K562 (cell line): Measurements from ENCODE around the gene METAP1D. TPM values are rescaled to one million over a fixed set of nuclear protein-coding genes. Genes with fewer than 3 reads are reported as not detected.

Experiments used
- ARHGAP35 ChIP-seq: fragments of 450-650 bp; IDR thresholded peaks from 2 replicates; pipeline ENCODE4 v1.6.1; 2018; ENCODE audit not compliant: partially characterized antibody
- ATF1 ChIP-seq, 2 experiments: fragments of 450-650 bp in 1 of 2; IDR thresholded peaks; 2 replicates each; pipeline ENCODE4 v1.6.1; 2016; ENCODE audit warnings: missing compliant biosample characterization in 1 of 2, missing genetic modification characterization in 1 of 2
- BCOR ChIP-seq: fragments of 450-650 bp; IDR thresholded peaks from 2 replicates; pipeline ENCODE4 v1.6.1; 2016
- CREB1 ChIP-seq, 2 experiments: sonication (generic) in 1 of 2; formaldehyde crosslinking in 1 of 2; IDR thresholded peaks; 2 replicates each; pipeline versions ENCODE4 v1.6.1 to v1.8.0; 2012 to 2022; ENCODE audit warnings: inconsistent platforms in 1 of 2, mild to moderate bottlenecking in 1 of 2, missing genetic modification reagents in 1 of 2, moderate library complexity in 1 of 2
- CREBBP ChIP-seq: IDR thresholded peaks from one replicate; pipeline ENCODE4 v1.6.1; 2012; ENCODE audit warnings: low read depth, mild to moderate bottlenecking, control low read depth, inconsistent platforms, low read length
- DMBX1 ChIP-seq: fragments of 250-450 bp; sonication (Bioruptor Pico); IDR thresholded peaks from 2 replicates; pipeline ENCODE4 v1.8.0; 2022; ENCODE audit warnings: inconsistent platforms, mild to moderate bottlenecking, moderate library complexity, borderline replicate concordance
- FOXA3 ChIP-seq, 2 experiments: fragments of 450-650 bp in 1 of 2; sonication (generic) in 1 of 2; formaldehyde crosslinking; IDR thresholded peaks in 1 of 2; conservative IDR thresholded peaks in 1 of 2; 2 replicates each; pipeline versions ENCODE4 v1.4.0 to v1.8.0; 2020 to 2022; ENCODE audit warnings: mild to moderate bottlenecking in 2 of 2, missing genetic modification reagents in 1 of 2
- GATAD2A ChIP-seq: fragments of 450-650 bp; IDR thresholded peaks from 2 replicates; pipeline ENCODE4 v1.6.1; 2017
- HDAC2 ChIP-seq: fragments of 450-650 bp; IDR thresholded peaks from 2 replicates; pipeline ENCODE4 v1.6.1; 2016; ENCODE audit warnings: mild to moderate bottlenecking
- JUND ChIP-seq, 2 experiments: IDR thresholded peaks; 2 replicates in 1 of 2; 3 replicates in 1 of 2; pipeline ENCODE4 v1.6.1; 2011; ENCODE audit warnings: borderline replicate concordance in 2 of 2, low read depth in 2 of 2, low read length in 2 of 2, improper control_type of control experiment in 1 of 2, missing biosample characterization in 1 of 2, missing genetic modification characterization in 1 of 2, missing genetic modification reagents in 1 of 2
- PCBP2 ChIP-seq: fragments of 200-400 bp; formaldehyde crosslinking; IDR thresholded peaks from 2 replicates; pipeline ENCODE4 v1.6.1; 2018; ENCODE audit warnings: low read length, low read depth, mild to moderate bottlenecking, moderate library complexity; ENCODE audit not compliant: poor library complexity, severe bottlenecking
- PHF20 ChIP-seq: fragments of 450-650 bp; IDR thresholded peaks from 2 replicates; pipeline ENCODE4 v1.6.1; 2018; ENCODE audit not compliant: partially characterized antibody
- RBM22 ChIP-seq: fragments of 200-400 bp; formaldehyde crosslinking; IDR thresholded peaks from 2 replicates; pipeline ENCODE4 v1.6.1; 2018; ENCODE audit warnings: low read length, low read depth; ENCODE audit not compliant: poor library complexity, severe bottlenecking
- SIN3B ChIP-seq: fragments of 450-650 bp; IDR thresholded peaks from 2 replicates; pipeline ENCODE4 v1.6.1; 2017; ENCODE audit warnings: low read depth, mild to moderate bottlenecking, moderate library complexity
- TGIF2 ChIP-seq: sonication (generic); formaldehyde crosslinking; IDR thresholded peaks from 2 replicates; pipeline ENCODE4 v1.8.1; 2022; ENCODE audit warnings: mild to moderate bottlenecking, missing genetic modification reagents, moderate library complexity
- ZBTB1 ChIP-seq: sonication (generic); formaldehyde crosslinking; IDR thresholded peaks from 2 replicates; pipeline ENCODE4 v1.8.1; 2023; ENCODE audit warnings: missing genetic modification reagents, low read depth, mild to moderate bottlenecking, borderline replicate concordance
- ZFP1 ChIP-seq: fragments of 450-650 bp; formaldehyde crosslinking; IDR thresholded peaks from 2 replicates; pipeline ENCODE4 v1.4.0; 2020; ENCODE audit warnings: mild to moderate bottlenecking, mixed read lengths
- ZNF124 ChIP-seq: sonication (generic); formaldehyde crosslinking; IDR thresholded peaks from 2 replicates; pipeline ENCODE4 v1.8.1; 2022; ENCODE audit warnings: missing genetic modification reagents
- ZNF175 ChIP-seq: fragments of 200-800 bp; sonication (Bioruptor generic); IDR thresholded peaks from 2 replicates; pipeline ENCODE4 v1.6.1; 2016; ENCODE audit warnings: low read depth, mild to moderate bottlenecking, missing genetic modification characterization, missing compliant biosample characterization
- ZNF3 ChIP-seq: fragments of 250-450 bp; sonication (Bioruptor Pico); IDR thresholded peaks from 2 replicates; pipeline ENCODE4 v1.5.0; 2021; ENCODE audit warnings: mild to moderate bottlenecking, moderate library complexity
- polyA plus RNA-seq, 8 experiments: library from polyadenylated mRNA; depleted of rRNA in 4 of 8; stranded (reverse) in 5 of 8; unstranded in 3 of 8; fragments of >200 nt; fragmentation: Nextera tagmentation in 2 of 8; fragmentation: Illumina TruSeq in 1 of 8; extraction: Ambion mirVana in 2 of 8; extraction: Trizol in 1 of 8; gene quantifications; 2 replicates each; pipeline versions ENCODE4 v1.2.1 to v1.2.3, GENCODE V29; 2011 to 2014; ENCODE audit warnings: inconsistent platforms in 1 of 8, missing spikeins in 1 of 8
- total RNA-seq, 7 experiments: library from RNA; depleted of rRNA in 6 of 7; stranded (reverse); fragments of >200 nt in 6 of 7; fragmentation: Illumina TruSeq in 2 of 7; extraction: Trizol in 2 of 7; gene quantifications; 2 replicates each; pipeline versions ENCODE4 v1.2.1 to v1.2.3, GENCODE V29; 2011 to 2021; ENCODE audit warnings: low replicate concordance in 1 of 7
- TF ChIP-seq, protein P1 (sequence below): sonication (generic); formaldehyde crosslinking; IDR thresholded peaks from 2 replicates; pipeline ENCODE4 v1.8.0; 2022; ENCODE audit warnings: missing genetic modification reagents, mild to moderate bottlenecking, moderate library complexity, borderline replicate concordance
- TF ChIP-seq, protein P2 (sequence below): fragments of 200-400 bp; formaldehyde crosslinking; IDR thresholded peaks from 2 replicates; pipeline ENCODE4 v1.6.1; 2017; ENCODE audit warnings: mild to moderate bottlenecking, low read depth, low read length, moderate library complexity
- TF ChIP-seq, protein P3 (sequence below): fragments of 250-450 bp; sonication (Bioruptor Pico); IDR thresholded peaks from 2 replicates; pipeline ENCODE4 v1.6.1; 2021; ENCODE audit warnings: mild to moderate bottlenecking

Gene METAP1D
- total and polyA plus RNA-seq, 9 of the 15 experiments (the other 6 are each of a cell fraction or from before 2014, with no cell fraction given), result 8.0 to 23.4 (median 15.7) TPM

DNA sequence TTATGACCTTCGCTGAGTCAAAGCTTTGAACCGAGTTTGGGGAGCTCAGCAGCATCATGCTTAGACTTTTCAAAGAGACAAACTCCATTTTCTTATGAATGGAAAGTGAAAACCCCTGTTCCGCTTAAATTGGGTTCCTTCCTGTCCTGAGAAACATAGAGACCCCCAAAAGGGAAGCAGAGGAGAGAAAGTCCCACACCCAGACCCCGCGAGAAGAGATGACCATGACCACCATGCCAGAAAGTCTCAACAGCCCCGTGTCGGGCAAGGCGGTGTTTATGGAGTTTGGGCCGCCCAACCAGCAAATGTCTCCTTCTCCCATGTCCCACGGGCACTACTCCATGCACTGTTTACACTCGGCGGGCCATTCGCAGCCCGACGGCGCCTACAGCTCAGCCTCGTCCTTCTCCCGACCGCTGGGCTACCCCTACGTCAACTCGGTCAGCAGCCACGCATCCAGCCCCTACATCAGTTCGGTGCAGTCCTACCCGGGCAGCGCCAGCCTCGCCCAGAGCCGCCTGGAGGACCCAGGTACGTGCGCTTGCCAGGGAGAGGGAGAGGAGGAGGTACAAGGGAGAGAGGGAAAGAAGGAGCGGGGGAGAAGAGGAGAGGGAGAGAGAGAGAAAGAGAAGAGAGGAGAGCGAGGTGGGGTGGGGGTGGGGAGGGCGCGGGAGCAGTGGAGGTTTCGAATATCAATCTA, 85.9 kb downstream of the METAP1D start, which contains the start of gene DLX1 (continued):
- TF ChIP-seq JUND (IDR thresholded peaks at IDR 0.05; ENCODE audit: borderline replicate concordance, low read depth, low read length), result no peak
- no peak; the same call in 2 of the 3 replicates for TF ChIP-seq JUND (tag; IDR thresholded peaks at IDR 0.05; ENCODE audit: borderline replicate concordance, low read depth, low read length)
- no peak; the same call in none of the 2 replicates for TF ChIP-seq HDAC2
- no peak for TF ChIP-seq SIN3B
- no peak for TF ChIP-seq ATF1 (CRISPR knock-in tag; IDR thresholded peaks at IDR 0.05)
- 0 out of 2 replicates have a peak, but pooled peaks have one; percentile 46 for TF ChIP-seq ATF1 (tag; IDR thresholded peaks at IDR 0.05)
- TF ChIP-seq, protein P1, sequence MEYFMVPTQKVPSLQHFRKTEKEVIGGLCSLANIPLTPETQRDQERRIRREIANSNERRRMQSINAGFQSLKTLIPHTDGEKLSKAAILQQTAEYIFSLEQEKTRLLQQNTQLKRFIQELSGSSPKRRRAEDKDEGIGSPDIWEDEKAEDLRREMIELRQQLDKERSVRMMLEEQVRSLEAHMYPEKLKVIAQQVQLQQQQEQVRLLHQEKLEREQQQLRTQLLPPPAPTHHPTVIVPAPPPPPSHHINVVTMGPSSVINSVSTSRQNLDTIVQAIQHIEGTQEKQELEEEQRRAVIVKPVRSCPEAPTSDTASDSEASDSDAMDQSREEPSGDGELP, result 0 out of 2 replicates have a peak, but pooled peaks have one; percentile 8
- TF ChIP-seq CREBBP, result no peak
- no peak for TF ChIP-seq DMBX1 (CRISPR knock-in tag)
- TF ChIP-seq ZNF175 (CRISPR knock-in tag), result no peak; the same call in 1 of the 2 replicates
- TF ChIP-seq ARHGAP35, result peak; percentile 58
- TF ChIP-seq TGIF2, result no peak
- TF ChIP-seq ZNF124 (CRISPR knock-in tag), result no peak
- peak; percentile 66 for TF ChIP-seq PHF20
- TF ChIP-seq, protein P2, sequence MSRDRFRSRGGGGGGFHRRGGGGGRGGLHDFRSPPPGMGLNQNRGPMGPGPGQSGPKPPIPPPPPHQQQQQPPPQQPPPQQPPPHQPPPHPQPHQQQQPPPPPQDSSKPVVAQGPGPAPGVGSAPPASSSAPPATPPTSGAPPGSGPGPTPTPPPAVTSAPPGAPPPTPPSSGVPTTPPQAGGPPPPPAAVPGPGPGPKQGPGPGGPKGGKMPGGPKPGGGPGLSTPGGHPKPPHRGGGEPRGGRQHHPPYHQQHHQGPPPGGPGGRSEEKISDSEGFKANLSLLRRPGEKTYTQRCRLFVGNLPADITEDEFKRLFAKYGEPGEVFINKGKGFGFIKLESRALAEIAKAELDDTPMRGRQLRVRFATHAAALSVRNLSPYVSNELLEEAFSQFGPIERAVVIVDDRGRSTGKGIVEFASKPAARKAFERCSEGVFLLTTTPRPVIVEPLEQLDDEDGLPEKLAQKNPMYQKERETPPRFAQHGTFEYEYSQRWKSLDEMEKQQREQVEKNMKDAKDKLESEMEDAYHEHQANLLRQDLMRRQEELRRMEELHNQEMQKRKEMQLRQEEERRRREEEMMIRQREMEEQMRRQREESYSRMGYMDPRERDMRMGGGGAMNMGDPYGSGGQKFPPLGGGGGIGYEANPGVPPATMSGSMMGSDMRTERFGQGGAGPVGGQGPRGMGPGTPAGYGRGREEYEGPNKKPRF, result no peak
- TF ChIP-seq ZNF3, result no peak
- TF ChIP-seq FOXA3 (CRISPR knock-in tag; conservative IDR thresholded peaks at IDR 0.05 in 1 of 2, IDR thresholded peaks at IDR 0.05 in 1 of 2), result peak in 1 of 2 experiments; percentile 77; a peak in 2 of 4 replicates
- no peak for TF ChIP-seq PCBP2
- TF ChIP-seq ZFP1 (CRISPR knock-in tag), result no peak
- TF ChIP-seq ZBTB1 (CRISPR knock-in tag), result no peak
- TF ChIP-seq, protein P3, sequence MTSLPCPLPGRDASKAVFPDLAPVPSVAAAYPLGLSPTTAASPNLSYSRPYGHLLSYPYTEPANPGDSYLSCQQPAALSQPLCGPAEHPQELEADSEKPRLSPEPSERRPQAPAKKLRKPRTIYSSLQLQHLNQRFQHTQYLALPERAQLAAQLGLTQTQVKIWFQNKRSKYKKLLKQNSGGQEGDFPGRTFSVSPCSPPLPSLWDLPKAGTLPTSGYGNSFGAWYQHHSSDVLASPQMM (CRISPR knock-in tag), result no peak
- peak; percentile 19; the same call in 1 of the 2 replicates for TF ChIP-seq CREB1 (IDR thresholded peaks at IDR 0.05)
- TF ChIP-seq CREB1 (CRISPR knock-in tag; IDR thresholded peaks at IDR 0.05), result 0 out of 2 replicates have a peak, but pooled peaks have one; percentile 61
- TF ChIP-seq GATAD2A, result peak; percentile 86
- TF ChIP-seq RBM22, result peak; percentile 41
- TF ChIP-seq BCOR, result peak; percentile 65; the same call in 1 of the 2 replicates
